PC-3 (cell line): Measurements from ENCODE around the gene BCAN. TPM values are rescaled to one million over a fixed set of nuclear protein-coding genes. Genes with fewer than 3 reads are reported as not detected.

Source experiments
- ATAC-seq: fragments of 200-7000 bp; cut with Tn5 transposase; 2 replicates; pipeline ENCODE4 v1.9.1; 2020; ENCODE audit warnings: mild to moderate bottlenecking, moderate library complexity
- BruUV-seq: library from RNA; stranded (reverse); fragments of 400-500 nt; replicated peaks from 2 replicates; lab custom pipeline; 2021; lab: Mats Ljungman, UMichigan
- CTCF ChIA-PET: fragments of 300-600 bp; sonication (Branson Sonifier 250); formaldehyde crosslinking; loops from one replicate; lab custom pipeline; 2022; ENCODE audit warnings: antibody characterized with exemption; lab: Charles Lee
- POLR2A ChIA-PET: fragments of 300-600 bp; sonication (Branson Sonifier 250); formaldehyde crosslinking; loops from one replicate; lab custom pipeline; 2022; ENCODE audit warnings: antibody characterized with exemption; ENCODE audit not compliant: unreplicated experiment; lab: Charles Lee
- DNase-seq: peaks from one replicate; pipeline ENCODE4 v3.0.0-alpha.2; 2015
- H2AFZ ChIP-seq: fragments of 300-600 bp; sonication (generic); 2 replicates; pipeline ENCODE4 v1.6.0; 2016; ENCODE audit warnings: antibody characterized with exemption, low read length
- H3F3A ChIP-seq: fragments of 300-600 bp; sonication (generic); one replicate; pipeline ENCODE4 v1.6.0; 2017; ENCODE audit warnings: antibody characterized with exemption, low read length, control low read depth, mild to moderate bottlenecking; ENCODE audit not compliant: unreplicated experiment
- H3K27ac ChIP-seq: fragments of 300-600 bp; sonication (generic); 2 replicates; pipeline ENCODE4 v1.5.1; 2016; ENCODE audit warnings: mild to moderate bottlenecking, low read length
- H3K27me3 ChIP-seq: fragments of 300-600 bp; sonication (generic); 2 replicates; pipeline ENCODE4 v1.6.1; 2016; ENCODE audit warnings: low read length, mixed read lengths
- H3K36me3 ChIP-seq: fragments of 300-600 bp; sonication (generic); 2 replicates; pipeline ENCODE4 v1.6.1; 2016; ENCODE audit warnings: low read depth, mixed run types, low read length, mixed read lengths
- H3K4me1 ChIP-seq: fragments of 300-600 bp; sonication (generic); 2 replicates; pipeline ENCODE4 v1.5.1; 2016; ENCODE audit warnings: low read length; ENCODE audit not compliant: insufficient read depth
- H3K4me2 ChIP-seq: fragments of 300-600 bp; sonication (generic); 2 replicates; pipeline ENCODE4 v1.6.0; 2016; ENCODE audit warnings: low read length
- H3K4me3 ChIP-seq: fragments of 300-600 bp; sonication (generic); 2 replicates; pipeline ENCODE4 v1.5.1; 2016; ENCODE audit warnings: mild to moderate bottlenecking, low read length, mixed read lengths
- H3K79me2 ChIP-seq: fragments of 300-600 bp; sonication (generic); 2 replicates; pipeline ENCODE4 v1.6.1; 2017; ENCODE audit warnings: low read length, mixed read lengths
- H3K9ac ChIP-seq: fragments of 300-600 bp; sonication (generic); 2 replicates; pipeline ENCODE4 v1.6.0; 2016; ENCODE audit warnings: mild to moderate bottlenecking, low read length
- H3K9me2 ChIP-seq: fragments of 300-600 bp; sonication (generic); replicated peaks from 2 replicates; pipeline ENCODE4 v1.6.1; 2016; ENCODE audit warnings: mixed run types, low read length, mixed read lengths
- H3K9me3 ChIP-seq: fragments of 300-600 bp; sonication (generic); 2 replicates; pipeline ENCODE4 v1.6.1; 2016; ENCODE audit warnings: low read length, mixed read lengths
- H4K20me1 ChIP-seq: fragments of 300-600 bp; sonication (generic); 2 replicates; pipeline ENCODE4 v1.6.1; 2016; ENCODE audit warnings: low read length, mixed read lengths
- CTCF ChIP-seq: fragments of 300-600 bp; sonication (generic); conservative IDR thresholded peaks from 2 replicates; pipeline ENCODE4 v1.5.1; 2017; ENCODE audit warnings: antibody characterized with exemption, low read depth, mild to moderate bottlenecking, low read length
- EZH2 ChIP-seq: fragments of 300-600 bp; sonication (generic); IDR thresholded peaks from one replicate; pipeline ENCODE4 v1.6.1; 2017; ENCODE audit warnings: antibody characterized with exemption, mild to moderate bottlenecking, low read length; ENCODE audit not compliant: unreplicated experiment
- EZH2phosphoT487 ChIP-seq: fragments of 300-600 bp; sonication (generic); IDR thresholded peaks from 2 replicates; pipeline ENCODE4 v1.6.1; 2018; ENCODE audit warnings: mild to moderate bottlenecking, antibody characterized with exemption, low read length, borderline replicate concordance
- intact Hi-C: fragments of 100-400 bp; cut with micrococcal nuclease; formaldehyde crosslinking; loops from 2 replicates; pipeline ENCODE4 v1.9.0; 2023
- total RNA-seq: library from RNA; depleted of rRNA; stranded (reverse); fragments of >200 nt; gene quantifications from 2 replicates; pipeline ENCODE4 v1.2.3, GENCODE V29; 2014

BCAN gene
- total RNA-seq, 1 experiment from 2014 or later = not detected

DNA sequence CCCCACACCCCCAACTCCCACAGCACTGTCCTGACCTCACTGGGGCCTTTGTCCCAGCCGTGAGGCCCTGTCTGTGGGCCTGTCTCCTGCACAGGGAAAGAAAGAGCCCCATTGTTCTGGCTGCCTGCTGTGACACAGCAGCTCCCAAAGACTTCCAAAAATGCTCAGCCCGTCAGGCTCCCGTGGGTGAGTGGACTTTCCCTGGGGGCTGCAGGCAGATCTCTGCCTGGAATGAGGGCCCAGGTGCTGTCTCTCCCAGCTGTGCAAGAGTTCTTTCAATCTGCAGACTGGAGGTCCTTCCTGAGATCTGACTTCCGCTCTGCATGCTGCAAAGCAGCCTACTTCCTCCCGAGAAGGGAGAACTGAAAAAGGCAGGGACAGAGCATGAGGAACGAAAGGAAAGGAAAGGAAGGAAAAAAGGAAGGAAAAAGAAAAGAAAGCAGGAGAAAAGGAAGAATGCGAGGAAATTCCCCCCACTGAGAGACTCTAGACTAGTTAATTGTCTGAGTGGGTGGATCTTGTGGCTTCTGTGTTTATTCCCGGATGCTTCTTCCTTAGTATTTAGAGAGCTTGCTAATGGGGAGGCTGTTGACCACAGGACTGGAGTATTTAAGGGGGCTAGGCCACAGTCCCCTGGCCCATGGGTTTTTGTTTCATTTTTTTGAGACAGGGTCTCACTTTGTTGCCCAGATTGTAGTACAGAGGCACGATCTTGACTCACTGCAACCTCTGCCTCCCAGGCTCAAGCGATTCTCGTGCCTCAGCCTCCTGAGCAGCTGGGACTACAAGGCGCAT lies 20.3 kb downstream of the BCAN start:
- peaks cover 15% of the 10 kb centered on the region for H3K79me2 ChIP-seq
- DNase-seq (no peak), ATAC-seq (peak; percentile 12)
- no TSS peak for BruUV-seq
- H4K20me1 ChIP-seq = no peaks in the 10 kb centered on the region
- H3K36me3 ChIP-seq = no peaks in the 10 kb centered on the region
- CTCF ChIA-PET = interaction anchor here (0.6 to 1.4 kb wide), 6 partner anchors 14 to 161 kb away, joined by 3 to 7 read pairs (median 3); no protein-coding TSS in a partner anchor
- intact Hi-C loops = no loop called here
- peak overlapping the region; percentile 54 for H3K9ac ChIP-seq
- H3K9me2 ChIP-seq = no peaks in the 10 kb centered on the region
- H3K27me3 ChIP-seq = no peaks in the 10 kb centered on the region
- H3K4me1 ChIP-seq = peaks cover 48% of the 10 kb centered on the region
- H3K27ac ChIP-seq = peak overlapping the region; percentile 66
- peaks cover 5% of the 10 kb centered on the region for H3F3A ChIP-seq
- peak overlapping the region; percentile 56 for H2AFZ ChIP-seq
- H3K4me3 ChIP-seq = no peak overlapping the region
- POLR2A ChIA-PET = interaction anchor here (0.6 to 0.7 kb wide), 2 partner anchors 14 to 162 kb away, joined by 3 to 5 read pairs; partner anchors contain the start of gene MEF2D
- peak overlapping the region; percentile 83 for H3K4me2 ChIP-seq
- no peaks in the 10 kb centered on the region for H3K9me3 ChIP-seq
- TF ChIP-seq EZH2 (no peak), EZH2phosphoT487 (no peak), CTCF (no peak)

DNA sequence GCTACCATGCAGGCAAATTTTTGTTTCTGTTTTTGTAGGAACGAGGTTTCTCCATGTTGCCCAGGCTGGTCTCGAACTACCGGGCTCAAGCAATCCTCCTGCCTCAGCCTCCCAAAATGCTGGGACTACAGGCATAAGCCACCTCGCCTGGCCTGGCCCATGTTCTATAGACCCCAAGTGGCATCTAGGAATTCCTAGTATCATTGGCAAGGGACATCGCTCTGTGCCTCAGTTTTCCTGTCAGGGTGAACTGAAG lies 20.8 kb downstream of the BCAN start:
- H3K27me3 ChIP-seq = no peaks in the 10 kb centered on the region
- ChIA-PET POLR2A (interaction anchor here (0.6 kb wide), 1 partner anchor 14 kb away, joined by 3 read pairs; no protein-coding TSS in a partner anchor), CTCF (interaction anchor here (0.6 to 1.0 kb wide), 2 partner anchors 13 to 162 kb away, joined by 3 read pairs; no protein-coding TSS in a partner anchor)
- H3K4me1 ChIP-seq = peaks cover 44% of the 10 kb centered on the region
- BruUV-seq = no TSS peak
- TF ChIP-seq CTCF = no peak
- no peak for TF ChIP-seq EZH2phosphoT487
- no peak for TF ChIP-seq EZH2
- H3K9ac ChIP-seq = no peak overlapping the region
- no peaks in the 10 kb centered on the region for H3K36me3 ChIP-seq
- H3K27ac ChIP-seq = no peak overlapping the region
- no peak overlapping the region for H2AFZ ChIP-seq
- intact Hi-C loops = no loop called here
- no peaks in the 10 kb centered on the region for H3K9me3 ChIP-seq
- no peaks in the 10 kb centered on the region for H4K20me1 ChIP-seq
- peaks cover 5% of the 10 kb centered on the region for H3F3A ChIP-seq
- no peak for DNase-seq
- H3K4me2 ChIP-seq = no peak overlapping the region
- no peak for ATAC-seq
- no peak overlapping the region for H3K4me3 ChIP-seq
- H3K9me2 ChIP-seq = no peaks in the 10 kb centered on the region
- H3K79me2 ChIP-seq = peaks cover 15% of the 10 kb centered on the region

GRCh38 chr1:156663178-156663577 lies 21.3 kb downstream of the BCAN start:
- DNase-seq (no peak), ATAC-seq (no peak)
- no peaks in the 10 kb centered on the region for H4K20me1 ChIP-seq
- no peak overlapping the region for H3K4me3 ChIP-seq
- POLR2A ChIA-PET = no interaction called here
- H3K4me2 ChIP-seq = no peak overlapping the region
- intact Hi-C loops = no loop called here
- no peak overlapping the region for H3K27ac ChIP-seq
- no peaks in the 10 kb centered on the region for H3K36me3 ChIP-seq
- H3K9me3 ChIP-seq = no peaks in the 10 kb centered on the region
- BruUV-seq = no TSS peak
- peaks cover 5% of the 10 kb centered on the region for H3F3A ChIP-seq
- CTCF ChIA-PET = no interaction called here
- no peaks in the 10 kb centered on the region for H3K27me3 ChIP-seq
- H3K4me1 ChIP-seq = peaks cover 41% of the 10 kb centered on the region
- no peak overlapping the region for H2AFZ ChIP-seq
- TF ChIP-seq CTCF = no peak
- TF ChIP-seq EZH2 = no peak
- TF ChIP-seq EZH2phosphoT487 = no peak
- peaks cover 15% of the 10 kb centered on the region for H3K79me2 ChIP-seq
- no peaks in the 10 kb centered on the region for H3K9me2 ChIP-seq
- H3K9ac ChIP-seq = no peak overlapping the region
